Measurements from ENCODE around the gene HSPA12B.

- TF ChIP-seq CTCF (IDR thresholded peaks at IDR 0.05; ENCODE audit: low read length) (no peak), EZH2 (IDR thresholded peaks at IDR 0.05; ENCODE audit: borderline replicate concordance, low read length) (no peak)
Observed at GRCh38 chr20:3782597-3782996, 50.1 kb downstream of the HSPA12B start.
